ENCODE data around the gene MARCKS. TPM values are rescaled to one million over a fixed set of nuclear protein-coding genes. Genes with fewer than 3 reads are reported as not detected.

Gene MARCKS, protein sequence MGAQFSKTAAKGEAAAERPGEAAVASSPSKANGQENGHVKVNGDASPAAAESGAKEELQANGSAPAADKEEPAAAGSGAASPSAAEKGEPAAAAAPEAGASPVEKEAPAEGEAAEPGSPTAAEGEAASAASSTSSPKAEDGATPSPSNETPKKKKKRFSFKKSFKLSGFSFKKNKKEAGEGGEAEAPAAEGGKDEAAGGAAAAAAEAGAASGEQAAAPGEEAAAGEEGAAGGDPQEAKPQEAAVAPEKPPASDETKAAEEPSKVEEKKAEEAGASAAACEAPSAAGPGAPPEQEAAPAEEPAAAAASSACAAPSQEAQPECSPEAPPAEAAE
- polyA plus RNA-seq (ENCODE audit: insufficient read length in 4 of 4) = 100 to 1,000 TPM; 237 to 555 (median 327) TPM

- DNase-seq (ENCODE audit: low read depth in 4 of 4, low spot score in 3 of 4) = peak; percentile 86 to 88 (median 88)
These were observed at the start of gene MARCKS for GRCh38 chr6:113856625-113857555. Gene MARCKS (plus strand): TSS chr6:113857345. CDS start chr6:113857746, 401 bp downstream.

DNA sequence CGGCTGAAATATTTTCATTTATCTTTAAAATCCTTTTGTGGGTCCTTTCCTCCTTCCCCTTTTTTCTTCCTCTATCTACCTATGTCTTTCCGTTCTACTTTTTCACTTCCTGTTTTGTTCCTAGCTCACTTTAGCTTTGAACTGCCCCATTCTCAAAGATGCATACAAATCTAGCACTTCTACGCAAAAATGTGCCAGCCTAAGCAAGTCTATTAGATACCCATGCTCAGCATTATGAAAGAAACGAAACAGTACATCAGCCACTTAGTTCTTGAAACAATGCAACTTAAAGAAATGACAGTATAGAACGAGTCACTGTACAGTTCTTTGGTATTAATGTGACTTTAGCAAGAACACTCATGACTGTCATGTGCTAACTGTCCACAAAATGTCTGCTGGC lies 47.3 kb upstream of the MARCKS start:
- no peak for DNase-seq (ENCODE audit: low read depth in 4 of 4, low spot score in 3 of 4)

- DNase-seq (ENCODE audit: low read depth in 4 of 4, low spot score in 3 of 4) = no peak
These were observed 44.0 kb upstream of the MARCKS start for GRCh38 chr6:113813142-113813541.

DNA sequence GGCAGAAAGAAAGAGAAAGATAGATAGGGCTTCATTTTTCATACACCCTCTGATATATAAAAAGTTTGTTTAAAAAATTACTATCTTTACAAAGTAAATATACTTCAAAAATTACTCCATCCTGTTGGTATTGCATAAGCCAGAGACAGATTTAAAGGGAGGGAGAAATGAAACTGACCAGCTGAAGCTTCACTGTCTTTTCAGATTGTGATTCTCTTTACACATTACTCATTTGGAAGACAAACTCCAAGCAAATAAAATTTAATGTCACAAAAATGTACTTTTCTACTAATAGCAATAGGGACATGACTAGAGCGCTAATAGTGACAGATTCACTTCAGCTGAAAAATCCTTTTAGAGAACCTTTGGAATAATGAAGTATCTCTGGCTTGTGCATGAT lies 38.6 kb upstream of the MARCKS start:
- no peak for DNase-seq (ENCODE audit: low read depth in 4 of 4, low spot score in 3 of 4)

- DNase-seq (ENCODE audit: low read depth in 4 of 4, low spot score in 3 of 4) = no peak
These were observed 37.8 kb upstream of the MARCKS start for GRCh38 chr6:113819169-113819830.

- no peak for DNase-seq (ENCODE audit: low read depth in 4 of 4, low spot score in 3 of 4)
These were observed 36.4 kb upstream of the MARCKS start for GRCh38 chr6:113820761-113821160.

GRCh38 chr6:113821445-113821844 lies 35.7 kb upstream of the MARCKS start:
- DNase-seq (ENCODE audit: low read depth in 4 of 4, low spot score in 3 of 4) = no peak

DNA sequence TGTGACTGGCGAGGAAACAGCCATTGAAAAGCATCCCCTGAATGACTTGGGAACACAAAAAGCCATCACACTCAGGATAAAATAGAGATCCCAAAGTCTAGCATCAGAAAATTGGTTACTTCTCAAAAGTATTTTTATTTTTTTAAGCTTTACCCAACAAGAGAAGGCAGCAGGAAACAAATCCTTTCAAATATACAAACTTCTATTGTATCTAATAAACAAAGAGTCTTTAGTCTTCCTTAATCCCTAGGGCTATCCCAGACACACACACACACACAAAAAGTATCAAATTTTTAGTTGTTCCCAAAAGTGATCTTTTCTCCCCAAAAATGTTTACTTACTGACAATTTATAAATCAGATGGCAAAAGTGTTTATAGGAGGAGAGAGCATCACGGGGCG lies 33.2 kb upstream of the MARCKS start:
- DNase-seq (ENCODE audit: low read depth in 4 of 4, low spot score in 3 of 4) = no peak

DNA sequence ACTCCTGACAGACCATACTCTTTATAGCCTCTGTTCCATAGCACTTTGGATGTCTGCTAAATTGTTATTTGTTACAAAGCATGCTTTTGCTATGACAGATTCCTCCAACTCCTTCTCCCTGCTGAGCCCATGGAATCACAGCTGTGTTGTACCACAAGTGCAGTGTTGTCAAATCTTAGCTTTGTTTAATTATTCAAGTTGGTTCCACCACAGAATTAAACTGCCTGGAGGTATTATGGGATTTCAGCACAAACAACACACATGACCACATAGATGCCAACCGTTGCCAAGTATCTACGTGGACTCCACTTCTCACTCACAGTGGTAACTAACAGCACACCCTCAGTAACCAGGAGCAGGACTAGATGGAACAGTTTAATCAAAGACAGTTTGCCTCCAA lies 32.7 kb upstream of the MARCKS start:
- peak in 1 of 4 donors; percentile 17 for DNase-seq (ENCODE audit: low read depth in 4 of 4, low spot score in 3 of 4)

GRCh38 chr6:113824866-113825265 lies 32.3 kb upstream of the MARCKS start:
- DNase-seq (ENCODE audit: low read depth in 4 of 4, low spot score in 3 of 4) = no peak

- no peak for DNase-seq (ENCODE audit: low read depth in 4 of 4, low spot score in 3 of 4)
These were observed 31.4 kb upstream of the MARCKS start for GRCh38 chr6:113825781-113826180.

GRCh38 chr6:113828984-113829695 lies 28.0 kb upstream of the MARCKS start:
- DNase-seq (ENCODE audit: low read depth in 4 of 4, low spot score in 3 of 4) = no peak

- no peak for DNase-seq (ENCODE audit: low read depth in 4 of 4, low spot score in 3 of 4)
These were observed 27.5 kb upstream of the MARCKS start for GRCh38 chr6:113829696-113830045.

- no peak for DNase-seq (ENCODE audit: low read depth in 4 of 4, low spot score in 3 of 4)
These were observed 27.0 kb upstream of the MARCKS start for GRCh38 chr6:113830140-113830539.

- no peak for DNase-seq (ENCODE audit: low read depth in 4 of 4, low spot score in 3 of 4)
These were observed 23.6 kb upstream of the MARCKS start for GRCh38 chr6:113833537-113833936.

DNA sequence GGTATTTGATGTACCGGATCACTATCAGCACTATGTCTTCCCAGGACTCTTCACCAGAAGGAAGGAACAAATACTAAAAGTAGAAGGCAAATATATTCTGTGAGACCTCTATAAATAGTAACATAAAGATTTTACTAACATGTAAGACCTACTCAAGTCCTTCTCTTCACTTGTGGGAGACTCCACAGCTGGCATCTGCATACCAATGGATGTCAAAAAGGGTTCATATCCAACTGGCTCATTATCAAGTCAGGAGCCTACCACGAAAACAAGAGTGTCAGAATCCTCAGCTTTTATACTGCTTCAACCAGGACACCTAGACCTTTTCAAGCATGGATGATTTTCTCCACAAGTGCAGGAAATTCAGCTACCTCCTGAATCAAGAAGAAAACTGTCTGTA lies 20.0 kb upstream of the MARCKS start:
- no peak for DNase-seq (ENCODE audit: low read depth in 4 of 4, low spot score in 3 of 4)

GRCh38 chr6:113842165-113842564 lies 15.0 kb upstream of the MARCKS start:
- no peak for DNase-seq (ENCODE audit: low read depth in 4 of 4, low spot score in 3 of 4)

- DNase-seq (ENCODE audit: low read depth in 4 of 4, low spot score in 3 of 4) = no peak
These were observed 13.6 kb upstream of the MARCKS start for GRCh38 chr6:113843500-113844073.

DNA sequence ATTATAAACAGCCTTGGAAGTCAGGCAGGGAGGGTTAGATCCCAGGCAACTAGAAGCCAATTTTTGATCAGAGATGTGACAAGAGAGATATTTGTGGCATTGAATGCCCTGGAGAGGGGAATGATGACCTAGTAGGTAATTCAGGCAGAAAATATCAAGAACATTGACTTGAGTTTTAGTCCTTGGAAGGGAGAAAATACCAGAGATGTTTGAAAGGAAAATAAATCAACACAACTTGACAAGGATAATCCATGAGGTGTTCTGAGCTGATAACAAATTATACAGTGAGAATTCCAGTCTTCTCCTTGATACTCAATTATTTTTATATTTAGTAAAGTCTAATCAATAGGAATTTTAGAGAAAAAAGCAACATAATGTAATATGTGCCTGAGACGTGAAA lies 10.6 kb upstream of the MARCKS start:
- no peak for DNase-seq (ENCODE audit: low read depth in 4 of 4, low spot score in 3 of 4)

DNA sequence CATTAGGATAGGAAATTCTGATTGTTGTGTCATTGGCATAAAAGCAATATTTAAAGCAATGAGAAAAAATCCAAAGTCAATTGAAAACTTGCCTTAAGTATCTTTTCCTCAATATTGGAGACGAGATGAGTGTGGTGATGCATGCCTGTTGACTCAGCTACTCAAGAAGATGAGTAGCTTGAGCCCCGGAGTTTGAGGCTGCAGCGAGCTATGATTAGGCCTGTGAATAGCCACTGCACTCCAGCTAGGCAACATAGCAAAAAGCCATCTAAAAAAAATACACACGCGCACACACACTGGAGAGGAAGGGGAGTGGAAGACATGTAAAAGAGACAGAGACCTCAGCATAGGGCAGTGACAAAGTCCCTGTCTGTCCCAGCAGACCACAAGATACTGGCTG lies 9.7 kb upstream of the MARCKS start:
- no peak for DNase-seq (ENCODE audit: low read depth in 4 of 4, low spot score in 3 of 4)
